ENCODE data around the gene FGF3.

FGF3 gene

DNA sequence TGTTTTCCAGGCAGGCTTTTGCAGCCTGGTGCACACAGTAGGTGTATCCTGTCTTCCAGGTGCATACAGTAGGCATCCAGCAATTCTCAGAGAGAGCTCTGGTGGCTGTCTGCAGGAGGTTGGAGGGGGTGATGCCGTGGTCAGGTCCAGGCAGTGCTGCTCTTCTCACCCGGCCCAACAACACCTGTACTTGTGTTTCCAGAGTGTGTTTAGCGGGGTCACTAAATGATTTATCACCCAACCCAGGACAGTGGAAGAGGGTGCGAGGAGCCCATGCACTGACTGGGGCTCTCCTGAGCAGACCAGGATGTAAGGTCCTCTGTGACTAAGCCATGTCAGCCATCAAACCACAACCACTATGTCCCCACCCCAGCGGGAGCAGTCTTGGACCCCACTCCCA lies 18.6 kb upstream of the FGF3 start:
- no peak for DNase-seq (ENCODE audit: extremely low read depth, low read depth)
- TF ChIP-seq, protein P1, sequence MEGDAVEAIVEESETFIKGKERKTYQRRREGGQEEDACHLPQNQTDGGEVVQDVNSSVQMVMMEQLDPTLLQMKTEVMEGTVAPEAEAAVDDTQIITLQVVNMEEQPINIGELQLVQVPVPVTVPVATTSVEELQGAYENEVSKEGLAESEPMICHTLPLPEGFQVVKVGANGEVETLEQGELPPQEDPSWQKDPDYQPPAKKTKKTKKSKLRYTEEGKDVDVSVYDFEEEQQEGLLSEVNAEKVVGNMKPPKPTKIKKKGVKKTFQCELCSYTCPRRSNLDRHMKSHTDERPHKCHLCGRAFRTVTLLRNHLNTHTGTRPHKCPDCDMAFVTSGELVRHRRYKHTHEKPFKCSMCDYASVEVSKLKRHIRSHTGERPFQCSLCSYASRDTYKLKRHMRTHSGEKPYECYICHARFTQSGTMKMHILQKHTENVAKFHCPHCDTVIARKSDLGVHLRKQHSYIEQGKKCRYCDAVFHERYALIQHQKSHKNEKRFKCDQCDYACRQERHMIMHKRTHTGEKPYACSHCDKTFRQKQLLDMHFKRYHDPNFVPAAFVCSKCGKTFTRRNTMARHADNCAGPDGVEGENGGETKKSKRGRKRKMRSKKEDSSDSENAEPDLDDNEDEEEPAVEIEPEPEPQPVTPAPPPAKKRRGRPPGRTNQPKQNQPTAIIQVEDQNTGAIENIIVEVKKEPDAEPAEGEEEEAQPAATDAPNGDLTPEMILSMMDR (IDR thresholded peaks at IDR 0.05; ENCODE audit: low read depth, low read length), result no peak

DNA sequence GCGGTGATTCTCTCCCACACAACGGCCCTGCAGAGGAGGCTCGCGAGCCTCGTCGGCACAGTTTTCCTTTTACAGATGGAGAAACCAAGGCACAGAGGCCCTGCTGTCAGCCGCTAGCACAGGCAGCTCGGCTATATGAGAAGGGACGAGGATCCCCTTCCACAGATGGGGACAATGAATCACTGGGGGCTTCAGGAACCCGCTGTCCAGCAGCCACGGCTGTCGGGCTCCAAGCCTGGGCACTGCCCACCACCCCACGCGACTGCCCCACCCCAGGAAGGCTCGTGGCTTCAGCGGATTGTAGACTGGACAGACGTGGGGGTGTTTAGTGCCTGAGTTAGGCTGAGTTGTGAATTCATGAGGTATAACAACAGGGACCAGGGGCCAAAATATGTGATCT lies 17.2 kb upstream of the FGF3 start:
- TF ChIP-seq, protein P1 (IDR thresholded peaks at IDR 0.05; ENCODE audit: low read depth, low read length), result no peak
- DNase-seq (ENCODE audit: extremely low read depth, low read depth), result no peak

DNA sequence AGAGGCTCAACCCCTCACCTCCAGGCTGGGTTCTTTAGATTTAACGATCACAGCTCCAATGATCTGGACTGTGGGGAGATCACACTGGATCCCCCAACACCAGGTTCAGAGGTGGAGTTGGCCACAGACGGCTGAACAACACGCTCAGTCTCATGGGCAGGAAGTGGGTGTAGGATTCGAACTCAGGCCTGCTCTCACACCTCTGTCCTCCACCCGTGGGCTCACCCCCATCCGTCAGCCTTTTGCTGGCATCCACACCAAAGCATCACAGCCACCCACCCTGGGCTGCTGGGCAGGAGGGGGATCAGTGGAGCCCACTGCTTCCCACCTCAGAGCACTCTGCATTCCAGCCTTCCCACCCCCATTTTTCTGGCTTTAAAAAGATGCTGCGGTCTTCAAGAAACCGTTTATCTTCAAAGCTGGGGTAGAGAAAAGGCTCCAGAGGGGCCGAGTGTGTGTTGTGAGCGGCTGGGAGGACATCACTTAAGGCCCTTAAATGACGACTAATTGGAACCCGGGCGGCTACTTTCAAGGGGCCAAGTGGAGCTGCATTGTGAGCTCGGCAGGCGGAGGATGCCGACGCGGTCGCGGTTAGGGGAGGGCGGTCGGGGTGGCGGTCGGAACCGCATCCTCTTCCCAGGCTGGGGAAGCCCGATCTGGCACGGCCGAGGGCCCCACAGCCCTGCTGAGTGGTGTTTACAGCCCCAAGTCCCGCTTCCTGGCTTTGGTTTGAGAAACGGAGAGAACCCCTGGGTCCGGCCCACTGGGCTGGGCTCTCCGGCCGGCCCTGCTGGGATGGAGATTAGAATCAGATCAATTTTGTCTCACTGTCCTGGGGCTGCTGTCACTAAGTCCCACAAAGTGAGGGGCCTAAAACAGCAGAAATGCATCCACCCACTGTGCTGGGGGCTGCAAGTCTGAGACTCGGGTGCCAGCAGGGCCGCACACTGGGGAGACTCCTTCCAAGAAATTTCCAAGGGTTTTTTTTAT lies 15.9 kb upstream of the FGF3 start:
- no peak for DNase-seq (ENCODE audit: extremely low read depth, low read depth)

DNA sequence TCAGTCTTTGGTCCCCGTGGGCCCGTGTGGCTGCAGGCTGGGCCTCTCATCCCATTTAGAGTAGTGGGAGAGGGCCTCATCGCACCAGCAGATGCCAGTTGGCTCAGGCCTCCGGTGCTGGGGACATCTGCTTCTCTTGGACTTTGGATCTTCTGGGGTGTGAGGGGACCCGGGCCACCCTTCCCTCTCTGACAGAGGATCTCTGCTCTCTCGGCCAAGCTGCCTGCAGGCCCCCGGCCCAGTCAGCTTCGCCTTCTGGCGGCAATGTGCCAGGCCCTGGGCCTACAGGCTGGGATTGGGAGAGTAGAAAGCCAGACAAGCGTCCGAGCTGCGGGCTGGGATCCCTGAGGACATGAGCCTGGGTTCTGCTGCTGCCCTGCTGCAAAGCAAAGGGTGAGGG lies 15.0 kb upstream of the FGF3 start:
- TF ChIP-seq, protein P1 (IDR thresholded peaks at IDR 0.05; ENCODE audit: low read depth, low read length), result no peak
- DNase-seq (ENCODE audit: extremely low read depth, low read depth), result no peak

More for the DNA sequence above, 15.9 kb upstream of the FGF3 start:
- TF ChIP-seq, protein P1 (IDR thresholded peaks at IDR 0.05; ENCODE audit: low read depth, low read length), result no peak

DNA sequence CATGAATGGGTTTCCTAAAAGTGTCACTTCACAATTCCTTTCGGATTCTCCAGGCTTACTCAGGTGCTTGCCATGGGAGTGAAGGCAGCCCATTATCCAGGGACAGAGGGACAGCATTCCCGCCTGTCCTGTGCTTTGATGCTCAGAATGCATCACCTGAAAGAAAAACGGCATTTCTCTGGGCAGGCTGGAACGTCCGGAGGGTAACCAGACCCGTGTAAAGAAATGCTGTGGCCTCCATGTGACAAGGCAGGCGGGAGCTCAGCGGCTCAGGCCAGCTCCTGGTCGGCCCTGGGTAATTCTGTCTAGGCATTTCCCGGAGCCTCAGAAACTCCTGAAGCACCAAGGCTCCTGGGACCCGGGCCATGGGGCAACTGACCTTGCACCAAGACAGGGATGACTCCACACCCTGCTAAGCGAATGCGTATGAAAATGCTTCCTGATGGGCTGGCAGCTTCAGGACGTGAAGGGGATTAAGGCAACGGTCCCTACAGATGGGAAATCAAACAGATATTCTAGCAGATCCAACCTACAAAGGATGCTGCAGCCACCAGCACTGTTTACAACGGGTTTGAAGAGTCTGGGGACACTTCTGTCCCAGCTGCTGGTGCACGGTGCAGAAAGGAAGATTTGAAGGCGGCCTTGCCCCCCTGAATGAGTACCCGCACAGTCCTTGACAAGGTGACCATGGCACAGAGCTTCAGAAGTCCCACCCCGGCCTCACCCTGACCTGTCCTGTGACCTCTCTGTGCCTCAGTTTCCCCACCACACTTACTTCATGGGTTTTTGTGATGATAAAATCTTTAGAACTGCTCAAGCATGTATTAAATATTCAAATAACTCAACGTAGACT lies 13.6 kb upstream of the FGF3 start:
- no peak for DNase-seq (ENCODE audit: extremely low read depth, low read depth)
- TF ChIP-seq, protein P1 (IDR thresholded peaks at IDR 0.05; ENCODE audit: low read depth, low read length), result no peak

DNA sequence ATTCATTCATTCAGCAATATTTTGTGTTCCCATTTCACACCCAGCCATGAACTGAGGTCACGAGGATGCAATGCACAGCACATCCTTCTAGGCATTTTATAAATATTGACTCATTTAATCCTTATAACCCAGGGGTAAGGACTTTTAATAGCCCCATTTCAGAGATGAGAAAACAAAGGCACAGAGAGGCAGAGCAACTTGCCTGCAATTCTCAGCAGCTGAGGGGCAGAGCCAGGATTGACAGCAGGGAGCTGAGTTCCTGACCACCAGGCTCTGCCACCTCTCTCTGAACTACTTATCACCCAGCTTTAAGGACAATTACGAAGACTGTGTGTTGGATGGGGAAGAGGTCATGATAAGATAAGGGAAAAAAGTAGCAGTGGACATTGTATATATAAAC lies 12.8 kb upstream of the FGF3 start:
- TF ChIP-seq, protein P1 (IDR thresholded peaks at IDR 0.05; ENCODE audit: low read depth, low read length), result no peak
- DNase-seq (ENCODE audit: extremely low read depth, low read depth), result no peak

DNA sequence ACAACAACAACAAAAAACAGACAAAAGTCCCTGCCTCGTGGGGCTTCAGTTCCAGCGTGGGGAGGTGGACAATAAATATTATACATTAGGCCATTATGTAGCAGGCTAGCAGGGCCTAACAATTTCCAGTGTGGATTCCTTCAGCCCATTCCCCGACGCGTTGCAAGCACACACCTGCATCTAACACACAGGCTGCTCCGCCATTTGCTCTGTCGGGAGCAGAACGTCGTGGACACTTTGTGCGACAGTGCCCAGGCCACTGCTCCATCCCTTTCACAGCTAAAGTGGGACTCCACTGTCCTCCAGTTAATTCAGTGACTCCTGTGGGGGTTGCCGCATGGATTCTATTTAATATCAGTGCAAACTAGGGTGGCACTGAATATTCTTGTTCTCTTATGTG lies 10.9 kb upstream of the FGF3 start:
- TF ChIP-seq, protein P1 (IDR thresholded peaks at IDR 0.05; ENCODE audit: low read depth, low read length), result no peak
- no peak for DNase-seq (ENCODE audit: extremely low read depth, low read depth)
